ENCODE measurements around the gene NECTIN2. TPM values are rescaled to one million over a fixed set of nuclear protein-coding genes. Genes with fewer than 3 reads are reported as not detected.

The NECTIN2 gene
- total RNA-seq = 35.6 and 43.1 TPM in 2 replicates

DNA sequence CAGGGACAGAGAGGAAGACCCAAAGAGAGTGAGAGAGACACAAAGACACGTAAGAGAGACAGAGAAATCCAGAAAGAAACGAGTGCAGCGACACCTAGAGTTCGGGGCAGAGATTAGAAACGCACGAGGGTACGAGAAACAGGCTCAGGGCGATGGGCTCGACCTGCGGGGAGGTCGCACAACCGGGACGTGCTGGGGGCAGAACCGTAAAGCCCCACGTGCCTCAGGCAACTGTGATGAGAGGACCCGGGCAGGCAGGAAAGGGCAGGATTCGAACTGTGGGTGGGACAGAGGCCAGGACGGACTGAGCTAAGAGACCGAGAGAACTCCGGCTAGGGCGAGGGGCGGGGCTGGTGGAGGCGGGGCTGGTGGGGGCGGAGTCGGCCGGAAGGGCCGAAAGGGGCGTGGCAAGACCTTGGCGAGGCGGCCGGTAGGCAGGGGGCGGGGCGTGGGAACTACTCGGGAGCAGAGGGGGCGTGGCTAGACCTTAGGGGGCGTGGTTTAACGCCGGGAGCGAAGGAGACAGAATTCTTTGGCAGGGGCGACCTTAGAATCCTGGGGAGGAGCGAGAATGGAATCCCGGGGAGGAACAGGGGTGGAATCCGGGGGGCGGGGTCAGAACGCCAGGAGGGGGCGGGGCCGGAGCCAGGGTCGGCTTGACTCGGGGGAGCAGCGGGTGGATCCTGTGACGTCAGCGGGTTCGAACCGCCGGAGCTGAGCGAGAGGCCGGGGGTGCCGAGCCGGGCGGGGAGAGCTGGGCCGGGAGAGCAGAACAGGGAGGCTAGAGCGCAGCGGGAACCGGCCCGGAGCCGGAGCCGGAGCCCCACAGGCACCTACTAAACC, at the start of gene NECTIN2:
TSS of gene NECTIN2 (plus strand) at position 686 of the 843 bp plus-strand sequence. CDS start 229 bp downstream, outside the sequence.

DNA sequence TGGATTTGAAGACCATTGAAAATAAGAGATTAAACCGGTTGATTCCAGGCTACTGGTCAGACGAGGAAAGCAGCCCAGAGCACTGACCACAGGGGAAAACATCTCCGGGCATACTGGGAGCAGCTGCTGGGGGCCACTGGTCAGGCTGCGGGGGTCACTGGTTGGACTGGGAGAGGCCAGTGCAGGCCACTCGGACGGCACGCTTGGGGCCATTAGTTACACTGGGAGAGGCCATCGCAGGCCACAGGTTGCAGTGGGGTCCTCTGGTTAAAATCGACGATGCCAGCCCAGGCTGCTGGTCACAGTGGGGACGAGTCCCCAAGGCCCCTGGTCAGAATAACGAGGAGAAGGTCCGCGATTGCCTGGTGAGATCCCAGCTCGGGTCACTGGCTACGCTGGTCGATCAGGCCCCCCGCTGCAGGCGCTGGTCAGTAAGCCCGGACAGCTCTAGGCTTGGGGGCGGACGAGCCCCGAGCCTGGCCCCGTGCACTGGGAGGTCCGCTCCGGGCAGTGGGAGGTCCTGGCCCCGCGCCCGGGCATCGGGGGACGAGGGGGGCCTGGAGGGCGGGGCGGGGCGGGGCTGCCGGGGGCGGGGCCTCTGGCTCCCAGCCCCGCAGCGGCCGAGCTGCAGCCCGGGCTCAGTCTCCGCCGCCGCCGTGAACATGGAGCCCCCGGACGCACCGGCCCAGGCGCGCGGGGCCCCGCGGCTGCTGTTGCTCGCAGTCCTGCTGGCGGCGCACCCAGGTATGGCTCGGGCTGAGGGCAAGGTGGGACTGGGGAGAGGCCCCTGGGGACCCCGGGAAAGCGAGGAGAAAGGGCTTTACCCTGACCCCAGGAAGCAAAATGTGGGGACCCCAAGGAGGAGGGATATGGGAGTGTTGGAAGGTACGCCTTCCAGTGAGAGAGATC, 37.4 kb upstream of the NECTIN2 start, which contains the start of gene BCAM:
TSS of gene BCAM (plus strand) at position 641 of the 909 bp plus-strand sequence. CDS start at position 663, 22 bp downstream.

DNA sequence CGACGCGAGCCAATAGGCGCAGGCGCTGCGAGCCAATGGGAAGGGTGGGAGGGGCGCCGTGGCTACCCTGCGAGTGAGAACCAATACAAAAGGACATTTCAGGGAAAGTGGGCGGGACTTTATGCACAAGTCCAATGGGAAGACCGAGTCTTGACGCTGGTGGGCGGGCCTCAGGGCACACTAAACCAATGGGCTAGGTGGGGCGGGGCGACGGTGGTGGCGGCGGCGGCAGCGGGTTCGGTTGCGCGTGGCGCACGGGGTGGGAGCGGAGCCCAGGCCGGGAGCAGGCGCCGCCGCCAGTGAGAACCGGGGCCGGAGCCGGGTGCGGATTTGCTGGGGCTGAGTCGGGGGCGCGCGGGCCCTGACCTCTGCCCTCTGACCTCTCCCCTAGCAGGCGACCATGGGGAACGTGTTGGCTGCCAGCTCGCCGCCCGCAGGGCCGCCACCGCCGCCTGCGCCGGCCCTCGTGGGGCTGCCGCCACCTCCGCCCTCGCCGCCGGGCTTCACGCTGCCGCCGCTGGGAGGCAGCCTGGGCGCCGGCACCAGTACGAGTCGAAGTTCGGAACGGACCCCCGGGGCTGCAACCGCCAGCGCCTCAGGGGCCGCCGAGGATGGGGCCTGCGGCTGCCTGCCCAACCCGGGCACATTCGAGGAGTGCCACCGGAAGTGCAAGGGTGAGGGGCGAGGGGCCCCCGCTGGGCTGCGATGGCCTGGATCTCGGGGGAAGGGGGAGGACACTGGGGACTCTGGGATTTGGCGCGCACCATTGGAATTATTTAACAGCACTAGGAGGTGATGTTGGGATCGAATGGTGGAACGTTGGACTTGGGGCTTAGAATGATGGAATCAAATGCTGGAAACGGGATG, 45.2 kb downstream of the NECTIN2 start, which contains the start of gene TOMM40:
TSS of gene TOMM40 (plus strand) at position 239 of the 867 bp plus-strand sequence. CDS start at position 401, 162 bp downstream.

DNA sequence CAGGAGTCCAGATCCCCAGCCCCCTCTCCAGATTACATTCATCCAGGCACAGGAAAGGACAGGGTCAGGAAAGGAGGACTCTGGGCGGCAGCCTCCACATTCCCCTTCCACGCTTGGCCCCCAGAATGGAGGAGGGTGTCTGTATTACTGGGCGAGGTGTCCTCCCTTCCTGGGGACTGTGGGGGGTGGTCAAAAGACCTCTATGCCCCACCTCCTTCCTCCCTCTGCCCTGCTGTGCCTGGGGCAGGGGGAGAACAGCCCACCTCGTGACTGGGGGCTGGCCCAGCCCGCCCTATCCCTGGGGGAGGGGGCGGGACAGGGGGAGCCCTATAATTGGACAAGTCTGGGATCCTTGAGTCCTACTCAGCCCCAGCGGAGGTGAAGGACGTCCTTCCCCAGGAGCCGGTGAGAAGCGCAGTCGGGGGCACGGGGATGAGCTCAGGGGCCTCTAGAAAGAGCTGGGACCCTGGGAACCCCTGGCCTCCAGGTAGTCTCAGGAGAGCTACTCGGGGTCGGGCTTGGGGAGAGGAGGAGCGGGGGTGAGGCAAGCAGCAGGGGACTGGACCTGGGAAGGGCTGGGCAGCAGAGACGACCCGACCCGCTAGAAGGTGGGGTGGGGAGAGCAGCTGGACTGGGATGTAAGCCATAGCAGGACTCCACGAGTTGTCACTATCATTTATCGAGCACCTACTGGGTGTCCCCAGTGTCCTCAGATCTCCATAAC, 59.5 kb downstream of the NECTIN2 start, which contains the start of gene APOE:
TSS of gene APOE (plus strand) at position 360 of the 724 bp plus-strand sequence. CDS start 829 bp downstream, outside the sequence.

DNA sequence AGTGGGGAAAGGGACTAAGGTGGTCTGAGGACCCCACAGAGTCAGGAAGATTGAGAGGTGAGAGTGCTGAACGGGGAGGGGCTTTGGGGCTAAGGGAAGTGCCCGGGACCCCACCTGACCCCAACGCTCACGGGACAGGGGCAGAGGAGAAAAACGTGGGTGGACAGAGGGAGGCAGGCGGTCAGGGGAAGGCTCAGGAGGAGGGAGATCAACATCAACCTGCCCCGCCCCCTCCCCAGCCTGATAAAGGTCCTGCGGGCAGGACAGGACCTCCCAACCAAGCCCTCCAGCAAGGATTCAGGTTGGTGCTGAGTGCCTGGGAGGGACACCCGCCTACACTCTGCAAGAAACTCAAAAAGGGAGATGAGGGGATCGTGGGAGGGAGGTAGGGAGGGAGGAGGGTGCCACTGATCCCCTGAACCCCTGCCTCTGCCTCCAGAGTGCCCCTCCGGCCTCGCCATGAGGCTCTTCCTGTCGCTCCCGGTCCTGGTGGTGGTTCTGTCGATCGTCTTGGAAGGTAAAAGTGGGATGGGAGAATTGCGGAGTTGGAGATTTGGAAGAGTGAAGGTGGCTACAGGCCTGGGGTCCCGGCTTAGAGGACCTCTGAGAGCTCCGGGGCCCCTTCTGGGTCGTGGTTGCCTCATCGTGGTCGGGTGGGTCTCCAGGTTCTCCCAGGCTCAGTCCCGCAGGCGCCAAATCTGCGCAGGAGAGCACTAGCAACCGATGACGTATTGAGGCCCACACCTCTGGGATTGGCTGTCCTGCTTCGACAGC, 68.5 kb downstream of the NECTIN2 start, which contains the start of gene APOC1:
TSS of gene APOC1 (plus strand) at position 176 of the 774 bp plus-strand sequence. CDS start at position 460, 284 bp downstream.

Other genes starting within 250 kb of the NECTIN2 start
- gene IGSF23, start 232.7 kb upstream of the NECTIN2 start, total RNA-seq = 0.26 and 0.86 TPM in 2 replicates
- 86.0 and 95.1 TPM in 2 replicates for gene PVR, start 202.4 kb upstream of the NECTIN2 start, total RNA-seq
- 2.2 and 3.1 TPM in 2 replicates for gene CEACAM19, start 174.8 kb upstream of the NECTIN2 start, total RNA-seq
- not detected in 2 replicates for gene CEACAM16, start 147.1 kb upstream of the NECTIN2 start, total RNA-seq
- 11.2 and 14.2 TPM in 2 replicates for gene BCL3, start 97.6 kb upstream of the NECTIN2 start, total RNA-seq
- not detected in 2 replicates for gene CBLC, start 68.4 kb upstream of the NECTIN2 start, total RNA-seq
- gene BCAM, start 37.2 kb upstream of the NECTIN2 start, total RNA-seq = 10.7 and 13.1 TPM in 2 replicates
- 18.2 and 25.2 TPM in 2 replicates for gene TOMM40, start 45.0 kb downstream of the NECTIN2 start, total RNA-seq
- gene APOE, start 59.5 kb downstream of the NECTIN2 start, total RNA-seq = 0.26 and 0.32 TPM in 2 replicates
- 0.52 and 0.86 TPM in 2 replicates for gene APOC1, start 68.3 kb downstream of the NECTIN2 start, total RNA-seq
- not detected in 2 replicates for gene APOC4, start 95.9 kb downstream of the NECTIN2 start, total RNA-seq
- gene APOC2, start 99.8 kb downstream of the NECTIN2 start, total RNA-seq = not detected in 2 replicates
- 35.1 and 37.4 TPM in 2 replicates for gene CLPTM1, start 109.1 kb downstream of the NECTIN2 start, total RNA-seq
- gene RELB, start 155.2 kb downstream of the NECTIN2 start, total RNA-seq = 6.9 and 8.0 TPM in 2 replicates
- gene CLASRP, start 192.7 kb downstream of the NECTIN2 start, total RNA-seq = 18.2 and 27.3 TPM in 2 replicates
- 0.11 TPM in 1 of 2 replicates, not detected in the other for gene ZNF296, start 230.2 kb downstream of the NECTIN2 start, total RNA-seq
- 13.2 and 20.1 TPM in 2 replicates for gene GEMIN7, start 233.0 kb downstream of the NECTIN2 start, total RNA-seq
- gene PPP1R37, start 246.9 kb downstream of the NECTIN2 start, total RNA-seq = 24.0 and 24.6 TPM in 2 replicates

All from articular chondrocyte of knee joint (primary cell).